HepG2 (cell line): ENCODE data around the gene ZMIZ1. TPM values are rescaled to one million over a fixed set of nuclear protein-coding genes. Genes with fewer than 3 reads are reported as not detected.

Experiments used
- ATAC-seq: fragments of 200-7000 bp; cut with Tn5 transposase; 3 replicates; pipeline ENCODE4 v1.9.1; 2020; ENCODE audit warnings: mild to moderate bottlenecking, moderate library complexity
- BruUV-seq: library from RNA; stranded (reverse); fragments of 400-500 nt; replicated peaks from 2 replicates; lab custom pipeline; 2021; lab: Mats Ljungman, UMichigan
- CTCF ChIA-PET: fragments of 300-600 bp; formaldehyde crosslinking; extraction: SDS; loops from one replicate; lab custom pipeline; 2021; ENCODE audit warnings: low total read pairs, inconsistent platforms, low intra/inter-chr PET ratio; lab: Yijun Ruan, JAX
- POLR2A ChIA-PET: fragments of 350-600 bp; sonication (Branson Sonifier 250); formaldehyde crosslinking; loops from one replicate; lab custom pipeline; 2020; ENCODE audit warnings: antibody characterized with exemption, inconsistent platforms; lab: Yijun Ruan, JAX
- DNase-seq: peaks from one replicate; pipeline ENCODE4 v3.0.0-alpha.2; 2015; ENCODE audit warnings: low spot score
- FAIRE-seq: peaks from 3 replicates; lab custom pipeline; 2011; peaks lifted over from hg19 to GRCh38; lab: Jason Lieb, UNC
- H2AFZ ChIP-seq: one replicate; pipeline ENCODE4 v1.6.1; 2011; ENCODE audit warnings: low read length, inconsistent platforms
- H3K27ac ChIP-seq: fragments of 300-600 bp; 3 replicates; pipeline ENCODE4 v1.8.0; 2011; ENCODE audit warnings: mixed run types, mild to moderate bottlenecking, mixed read lengths, low read length, inconsistent platforms; ENCODE audit not compliant: insufficient read depth; ENCODE audit errors: extremely low read length
- H3K27me3 ChIP-seq, 2 experiments: fragments of 200-600 bp in 1 of 2; 2 replicates in 1 of 2; 3 replicates in 1 of 2; pipeline versions ENCODE4 v1.6.0 to v1.8.0; 2011; ENCODE audit warnings: low read length in 2 of 2, mild to moderate bottlenecking in 2 of 2, moderate library complexity in 2 of 2, inconsistent platforms in 1 of 2; ENCODE audit not compliant: insufficient read depth in 2 of 2, control insufficient read depth in 1 of 2
- H3K36me3 ChIP-seq, 2 experiments: fragments of 200-600 bp in 1 of 2; replicated peaks in 1 of 2; 2 replicates in 1 of 2; 3 replicates in 1 of 2; pipeline versions ENCODE4 v1.5.1 to v1.8.0; 2011; ENCODE audit warnings: low read length in 2 of 2, inconsistent platforms in 1 of 2; ENCODE audit not compliant: insufficient read depth in 2 of 2, control insufficient read depth in 1 of 2
- H3K4me1 ChIP-seq: 2 replicates; pipeline ENCODE4 v1.5.1; 2012; ENCODE audit warnings: low read length, inconsistent platforms; ENCODE audit not compliant: insufficient read depth
- H3K4me2 ChIP-seq: 2 replicates; pipeline ENCODE4 v1.6.0; 2011; ENCODE audit warnings: low read depth, low read length, inconsistent platforms
- H3K4me3 ChIP-seq, 3 experiments: fragments of 200-600 bp in 1 of 3; sonication (generic), shearing (Covaris generic) in 1 of 3; replicated peaks in 1 of 3; 2 replicates each; pipeline ENCODE4 v1.5.1; 2011 to 2016; ENCODE audit warnings: low read length in 3 of 3, inconsistent platforms in 2 of 3, low read depth in 2 of 3, mild to moderate bottlenecking in 2 of 3, control low read depth in 1 of 3, mixed read lengths in 1 of 3; ENCODE audit not compliant: insufficient read depth in 1 of 3
- H3K79me2 ChIP-seq: one replicate; pipeline ENCODE4 v1.6.1; 2011; ENCODE audit warnings: low read length, inconsistent platforms; ENCODE audit not compliant: insufficient read depth
- H3K9ac ChIP-seq: 2 replicates; pipeline ENCODE4 v1.6.0; 2011; ENCODE audit warnings: mild to moderate bottlenecking, low read depth, low read length, inconsistent platforms; ENCODE audit not compliant: insufficient read depth
- H3K9me3 ChIP-seq: 2 replicates; pipeline ENCODE4 v1.5.1; 2012; ENCODE audit warnings: mild to moderate bottlenecking, low read length
- H4K20me1 ChIP-seq: 2 replicates; pipeline ENCODE4 v1.6.0; 2011; ENCODE audit warnings: inconsistent platforms, mild to moderate bottlenecking, low read length, moderate library complexity; ENCODE audit not compliant: insufficient read depth
- SRSF9 ChIP-seq: fragments of 200-400 bp; formaldehyde crosslinking; IDR thresholded peaks from 2 replicates; pipeline ENCODE4 v1.6.1; 2018; ENCODE audit warnings: borderline replicate concordance, mild to moderate bottlenecking, low read depth, low read length; ENCODE audit not compliant: insufficient read depth, poor library complexity, severe bottlenecking
- ZNF577 ChIP-seq: sonication (generic); formaldehyde crosslinking; IDR thresholded peaks from 2 replicates; pipeline ENCODE4 v1.4.0; 2020; ENCODE audit warnings: mild to moderate bottlenecking, low read depth, missing genetic modification reagents, borderline replicate concordance
- ZNF883 ChIP-seq: sonication (generic); formaldehyde crosslinking; IDR thresholded peaks from 2 replicates; pipeline ENCODE4 v1.5.1; 2020; ENCODE audit warnings: mild to moderate bottlenecking, missing genetic modification reagents; ENCODE audit errors: not compliant biosample characterization
- WGBS: methylation state at CpG from one replicate; pipeline ENCODE4 v1.1.6; 2017; ENCODE audit warnings: low lambda C conversion rate; 5-methylcytosine and 5-hydroxymethylcytosine counted together
- in situ Hi-C: cut with HindIII; loops from 2 replicates; pipeline ENCODE4 v1.10.0; 2017; ENCODE audit warnings: low pct_unique_long_range_greater_than_20kb; ENCODE audit not compliant: extremely low pct_ligation_motif_present
- intact Hi-C: fragments of 100-400 bp; cut with micrococcal nuclease; formaldehyde crosslinking; loops from one replicate; pipeline ENCODE4 v1.10.0; 2022; ENCODE audit not compliant: unreplicated experiment
- polyA plus RNA-seq, 8 experiments: library from polyadenylated mRNA; depleted of rRNA in 3 of 8; stranded (reverse) in 7 of 8; unstranded in 1 of 8; fragments of >200 nt; fragmentation: Illumina TruSeq in 4 of 8; extraction: Trizol in 4 of 8; gene quantifications; 2 replicates each; pipeline versions ENCODE4 v1.2.1 to v1.2.3, GENCODE V29; 2011 to 2016; ENCODE audit warnings: low read depth in 4 of 8, missing spikeins in 1 of 8, mixed read lengths in 1 of 8; ENCODE audit not compliant: insufficient read depth in 1 of 8
- total RNA-seq, 5 experiments: library from RNA; depleted of rRNA; stranded (reverse); fragments of >200 nt; fragmentation: Illumina TruSeq; extraction: Trizol; gene quantifications; 2 replicates each; pipeline ENCODE4 v1.2.3, GENCODE V29; 2016; ENCODE audit warnings: low read depth in 1 of 5
- TF ChIP-seq, protein P1 (sequence below): sonication (generic); formaldehyde crosslinking; IDR thresholded peaks from 2 replicates; pipeline ENCODE4 v1.5.0; 2020; ENCODE audit warnings: mild to moderate bottlenecking, missing genetic modification reagents
- TF ChIP-seq, protein P2 (sequence below): sonication (generic); formaldehyde crosslinking; IDR thresholded peaks from 2 replicates; pipeline ENCODE4 v1.4.0; 2020; ENCODE audit warnings: missing genetic modification reagents

ZMIZ1 gene
- total and polyA plus RNA-seq, 2 of the 13 experiments (the other 11 are each of a cell fraction or from before 2014, with no cell fraction given): 5.3 to 10.2 TPM

DNA sequence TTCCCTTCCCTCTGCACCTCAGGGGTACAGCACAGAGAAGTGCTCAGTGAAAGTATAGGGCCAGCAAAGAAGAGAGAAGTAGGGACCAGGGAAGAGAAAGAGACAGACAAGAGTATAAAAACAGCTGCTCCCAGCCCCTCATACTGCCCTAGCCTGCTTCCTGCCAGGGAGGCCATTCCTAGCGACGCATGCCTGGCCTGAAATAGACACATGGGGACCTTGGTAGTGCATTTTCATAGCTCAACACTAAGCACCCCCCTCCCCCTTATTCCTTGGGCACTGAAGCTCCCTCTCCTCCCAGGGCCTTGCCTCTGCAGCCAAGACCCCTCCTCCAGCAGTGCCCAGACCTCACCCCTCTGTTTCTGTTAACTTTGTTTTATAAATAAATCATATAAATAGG is 64.7 kb downstream of the ZMIZ1 start:
- Histone ChIP-seq H3K9ac (no peak overlapping the region), H3K4me3 (no peak overlapping the region), H3K36me3 (peaks cover 20 to 75% of the 10 kb centered on the region in 2 experiments), H3K4me2 (no peak overlapping the region), H3K27ac (no peak overlapping the region), H3K9me3 (no peaks in the 10 kb centered on the region), H3K4me1 (peaks cover 71% of the 10 kb centered on the region), H4K20me1 (peaks cover 39% of the 10 kb centered on the region), H3K79me2 (peaks cover 38% of the 10 kb centered on the region), H2AFZ (no peak overlapping the region), H3K27me3 (no peaks in the 10 kb centered on the region)
- no TSS peak for BruUV-seq
- TF ChIP-seq SRSF9 (no peak), ZNF883 (CRISPR knock-in tag) (no peak), ZNF577 (CRISPR knock-in tag) (no peak)
- TF ChIP-seq, protein P1, sequence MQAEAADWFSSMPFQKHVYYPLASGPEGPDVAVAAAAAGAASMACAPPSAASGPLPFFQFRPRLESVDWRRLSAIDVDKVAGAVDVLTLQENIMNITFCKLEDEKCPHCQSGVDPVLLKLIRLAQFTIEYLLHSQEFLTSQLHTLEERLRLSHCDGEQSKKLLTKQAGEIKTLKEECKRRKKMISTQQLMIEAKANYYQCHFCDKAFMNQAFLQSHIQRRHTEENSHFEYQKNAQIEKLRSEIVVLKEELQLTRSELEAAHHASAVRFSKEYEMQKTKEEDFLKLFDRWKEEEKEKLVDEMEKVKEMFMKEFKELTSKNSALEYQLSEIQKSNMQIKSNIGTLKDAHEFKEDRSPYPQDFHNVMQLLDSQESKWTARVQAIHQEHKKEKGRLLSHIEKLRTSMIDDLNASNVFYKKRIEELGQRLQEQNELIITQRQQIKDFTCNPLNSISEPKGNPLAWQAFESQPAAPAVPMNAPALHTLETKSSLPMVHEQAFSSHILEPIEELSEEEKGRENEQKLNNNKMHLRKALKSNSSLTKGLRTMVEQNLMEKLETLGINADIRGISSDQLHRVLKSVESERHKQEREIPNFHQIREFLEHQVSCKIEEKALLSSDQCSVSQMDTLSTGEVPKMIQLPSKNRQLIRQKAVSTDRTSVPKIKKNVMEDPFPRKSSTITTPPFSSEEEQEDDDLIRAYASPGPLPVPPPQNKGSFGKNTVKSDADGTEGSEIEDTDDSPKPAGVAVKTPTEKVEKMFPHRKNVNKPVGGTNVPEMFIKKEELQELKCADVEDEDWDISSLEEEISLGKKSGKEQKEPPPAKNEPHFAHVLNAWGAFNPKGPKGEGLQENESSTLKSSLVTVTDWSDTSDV (CRISPR knock-in tag): no peak
- TF ChIP-seq, protein P2, sequence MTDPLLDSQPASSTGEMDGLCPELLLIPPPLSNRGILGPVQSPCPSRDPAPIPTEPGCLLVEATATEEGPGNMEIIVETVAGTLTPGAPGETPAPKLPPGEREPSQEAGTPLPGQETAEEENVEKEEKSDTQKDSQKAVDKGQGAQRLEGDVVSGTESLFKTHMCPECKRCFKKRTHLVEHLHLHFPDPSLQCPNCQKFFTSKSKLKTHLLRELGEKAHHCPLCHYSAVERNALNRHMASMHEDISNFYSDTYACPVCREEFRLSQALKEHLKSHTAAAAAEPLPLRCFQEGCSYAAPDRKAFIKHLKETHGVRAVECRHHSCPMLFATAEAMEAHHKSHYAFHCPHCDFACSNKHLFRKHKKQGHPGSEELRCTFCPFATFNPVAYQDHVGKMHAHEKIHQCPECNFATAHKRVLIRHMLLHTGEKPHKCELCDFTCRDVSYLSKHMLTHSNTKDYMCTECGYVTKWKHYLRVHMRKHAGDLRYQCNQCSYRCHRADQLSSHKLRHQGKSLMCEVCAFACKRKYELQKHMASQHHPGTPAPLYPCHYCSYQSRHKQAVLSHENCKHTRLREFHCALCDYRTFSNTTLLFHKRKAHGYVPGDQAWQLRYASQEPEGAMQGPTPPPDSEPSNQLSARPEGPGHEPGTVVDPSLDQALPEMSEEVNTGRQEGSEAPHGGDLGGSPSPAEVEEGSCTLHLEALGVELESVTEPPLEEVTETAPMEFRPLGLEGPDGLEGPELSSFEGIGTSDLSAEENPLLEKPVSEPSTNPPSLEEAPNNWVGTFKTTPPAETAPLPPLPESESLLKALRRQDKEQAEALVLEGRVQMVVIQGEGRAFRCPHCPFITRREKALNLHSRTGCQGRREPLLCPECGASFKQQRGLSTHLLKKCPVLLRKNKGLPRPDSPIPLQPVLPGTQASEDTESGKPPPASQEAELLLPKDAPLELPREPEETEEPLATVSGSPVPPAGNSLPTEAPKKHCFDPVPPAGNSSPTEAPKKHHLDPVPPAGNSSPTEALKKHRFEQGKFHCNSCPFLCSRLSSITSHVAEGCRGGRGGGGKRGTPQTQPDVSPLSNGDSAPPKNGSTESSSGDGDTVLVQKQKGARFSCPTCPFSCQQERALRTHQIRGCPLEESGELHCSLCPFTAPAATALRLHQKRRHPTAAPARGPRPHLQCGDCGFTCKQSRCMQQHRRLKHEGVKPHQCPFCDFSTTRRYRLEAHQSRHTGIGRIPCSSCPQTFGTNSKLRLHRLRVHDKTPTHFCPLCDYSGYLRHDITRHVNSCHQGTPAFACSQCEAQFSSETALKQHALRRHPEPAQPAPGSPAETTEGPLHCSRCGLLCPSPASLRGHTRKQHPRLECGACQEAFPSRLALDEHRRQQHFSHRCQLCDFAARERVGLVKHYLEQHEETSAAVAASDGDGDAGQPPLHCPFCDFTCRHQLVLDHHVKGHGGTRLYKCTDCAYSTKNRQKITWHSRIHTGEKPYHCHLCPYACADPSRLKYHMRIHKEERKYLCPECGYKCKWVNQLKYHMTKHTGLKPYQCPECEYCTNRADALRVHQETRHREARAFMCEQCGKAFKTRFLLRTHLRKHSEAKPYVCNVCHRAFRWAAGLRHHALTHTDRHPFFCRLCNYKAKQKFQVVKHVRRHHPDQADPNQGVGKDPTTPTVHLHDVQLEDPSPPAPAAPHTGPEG (CRISPR knock-in tag): no peak
- no peak for ATAC-seq
- DNase-seq: no peak
- FAIRE-seq: no peak
- CTCF ChIA-PET: no interaction called here
- intact Hi-C loops (no loop called here), in situ Hi-C loops (no loop called here)
- WGBS: 96% methylated on average over 2 of the region's 2 CpGs
- POLR2A ChIA-PET: no interaction called here
